GM21737 (cell line): Measurements from ENCODE around the gene HSPA5.
A peak's percentile ranks its signal among the peaks of the same experiment; 100 is the strongest.
"Not testable (repeated sequence)": the region's sequence is repeated elsewhere in the genome, so short reads cannot be mapped to it uniquely, and the experiment has no call there.

ENCODE experiments used
- ATAC-seq: cut with Tn5 transposase; IDR thresholded peaks from one replicate; pipeline ENCODE4 v1.9.1; 2021; ENCODE audit warnings: mild to moderate bottlenecking, moderate library complexity; ENCODE audit not compliant: unreplicated experiment

HSPA5 gene

DNA sequence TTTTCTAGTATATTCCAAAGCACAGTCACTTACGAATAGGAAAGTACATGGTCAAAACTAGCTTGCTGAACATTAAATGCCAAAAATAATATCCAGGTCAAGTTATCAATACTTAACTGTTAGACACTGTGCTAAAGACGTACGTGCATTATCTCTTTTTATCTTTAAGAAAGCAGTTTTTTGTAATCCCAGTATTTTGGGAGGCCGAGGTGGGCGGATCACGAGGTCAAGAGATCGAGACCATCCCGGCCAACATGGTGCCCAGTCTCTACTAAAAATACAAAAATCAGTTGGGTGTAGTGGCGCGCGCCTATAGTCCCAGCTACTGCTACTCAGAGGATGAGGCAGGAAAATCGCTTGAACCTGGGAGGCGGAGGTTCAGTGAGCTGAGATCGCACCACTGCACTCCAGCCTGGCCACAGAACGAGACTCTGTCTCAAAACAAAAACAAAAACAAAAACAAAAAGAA is 2.7 kb upstream of the HSPA5 start:
- no peak for ATAC-seq

DNA sequence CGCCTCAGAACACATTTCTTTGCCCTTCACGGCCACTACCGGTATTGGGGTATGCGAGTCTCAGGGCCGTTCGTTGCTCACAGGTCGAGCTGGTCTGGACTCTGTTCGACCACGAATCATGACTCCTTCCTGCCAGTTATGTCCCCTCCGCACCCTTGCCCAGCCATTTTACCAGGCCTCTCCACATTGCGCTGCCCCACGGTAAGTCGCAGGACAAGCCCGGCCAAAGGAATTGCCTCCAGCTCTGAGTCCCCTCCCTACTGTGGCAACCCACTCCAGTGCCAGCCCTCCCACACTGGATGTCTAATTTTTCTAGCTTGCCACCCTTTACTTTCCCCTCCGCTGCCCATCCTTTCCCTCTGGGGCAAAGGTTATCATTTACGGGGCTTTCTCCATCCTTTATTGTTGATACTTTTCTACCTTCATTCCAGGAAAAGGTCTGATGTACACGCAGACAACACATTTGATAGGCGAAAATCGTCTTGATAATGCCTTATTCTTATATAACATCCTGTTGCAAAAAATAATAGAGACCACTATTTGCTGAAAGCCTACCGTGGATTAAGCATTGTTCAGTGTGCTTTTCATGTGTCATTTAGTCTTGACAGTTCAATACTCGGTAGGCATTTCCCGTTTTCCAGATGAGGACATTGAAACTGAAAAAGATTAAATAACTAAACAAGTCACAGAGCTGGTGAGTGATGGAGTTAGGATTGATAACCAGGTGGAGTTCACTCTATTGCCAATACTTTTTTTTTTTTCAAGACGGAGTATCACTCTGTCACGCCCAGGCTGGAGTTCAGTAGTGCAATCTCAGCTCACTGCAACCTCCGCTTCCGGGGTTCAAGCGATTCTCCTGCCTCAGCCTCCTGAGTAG is 958 bp upstream of the HSPA5 start:
- ATAC-seq = peak; percentile 20

DNA sequence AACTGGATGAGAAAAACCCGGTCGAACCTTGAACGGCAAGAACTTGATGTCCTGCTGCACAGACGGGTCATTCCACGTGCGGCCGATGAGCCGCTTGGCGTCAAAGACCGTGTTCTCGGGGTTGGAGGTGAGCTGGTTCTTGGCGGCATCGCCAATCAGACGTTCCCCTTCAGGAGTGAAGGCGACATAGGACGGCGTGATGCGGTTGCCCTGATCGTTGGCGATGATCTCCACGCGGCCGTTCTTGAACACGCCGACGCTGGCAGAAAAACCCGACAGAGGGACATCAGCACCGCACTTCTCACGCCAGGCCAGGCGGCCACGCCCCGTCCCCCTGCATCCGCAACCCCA is 519 bp downstream of the HSPA5 start:
- peak; percentile 7 for ATAC-seq

DNA sequence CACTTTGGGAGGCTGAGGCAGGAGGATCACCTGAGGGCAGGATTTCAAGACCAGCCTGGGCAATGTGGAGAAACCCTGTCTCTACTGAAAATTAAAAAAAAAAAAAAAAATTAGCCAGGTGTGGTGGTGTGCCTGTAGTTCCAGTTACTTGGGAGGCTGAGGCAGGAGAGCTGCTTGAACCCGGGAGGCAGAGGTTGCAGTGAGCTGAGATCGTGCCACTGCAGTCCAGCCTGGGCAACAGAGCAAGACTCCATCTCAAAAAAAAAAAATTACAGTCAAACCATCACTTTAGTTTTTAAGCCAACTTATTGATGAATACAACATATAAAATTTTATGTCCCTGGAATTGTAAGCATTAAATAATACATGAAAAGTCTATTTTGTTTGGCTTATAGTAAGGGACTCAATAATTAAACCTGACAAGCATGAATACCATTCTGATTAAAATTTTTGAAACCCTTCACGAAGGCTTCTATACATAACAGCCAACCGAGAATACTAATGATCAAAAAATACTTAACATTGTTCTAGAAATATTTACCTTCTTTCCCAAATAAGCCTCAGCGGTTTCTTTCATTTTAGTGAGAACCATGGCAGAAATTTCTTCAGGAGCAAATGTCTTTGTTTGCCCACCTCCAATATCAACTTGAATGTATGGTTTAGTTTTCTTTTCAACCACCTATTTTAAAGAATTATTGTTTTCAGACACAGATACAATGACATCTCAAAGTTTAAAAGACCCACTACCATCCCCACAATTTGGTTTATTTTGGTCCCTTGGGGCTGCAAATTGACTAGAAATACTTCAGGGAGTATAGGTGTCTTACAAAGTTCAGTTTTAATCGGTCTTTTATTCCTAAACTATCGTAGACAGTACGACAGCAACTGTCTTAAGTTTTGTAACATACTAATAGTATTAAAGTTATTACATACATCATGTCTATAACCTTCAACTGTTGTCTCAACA is 1.2 kb downstream of the HSPA5 start:
- no peak for ATAC-seq

DNA sequence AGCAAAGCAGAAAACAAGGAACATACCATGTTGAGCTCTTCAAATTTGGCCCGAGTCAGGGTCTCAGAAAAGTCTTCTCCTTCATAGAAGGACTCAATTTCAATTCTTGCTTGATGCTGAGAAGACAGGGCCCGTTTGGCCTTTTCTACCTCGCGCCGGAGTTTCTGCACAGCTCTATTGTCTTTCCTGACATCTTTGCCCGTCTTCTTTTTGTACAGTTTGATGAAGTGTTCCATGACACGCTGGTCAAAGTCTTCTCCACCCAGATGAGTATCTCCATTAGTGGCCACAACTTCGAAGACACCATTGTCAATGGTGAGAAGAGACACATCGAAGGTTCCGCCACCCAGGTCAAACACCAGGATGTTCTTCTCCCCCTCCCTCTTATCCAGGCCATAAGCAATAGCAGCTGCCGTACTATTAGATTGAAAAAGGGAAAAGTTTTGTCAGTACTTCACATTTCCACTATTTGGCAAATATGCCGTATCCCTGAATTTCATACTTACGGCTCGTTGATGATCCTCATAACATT is 2.2 kb downstream of the HSPA5 start:
- ATAC-seq = no peak

DNA sequence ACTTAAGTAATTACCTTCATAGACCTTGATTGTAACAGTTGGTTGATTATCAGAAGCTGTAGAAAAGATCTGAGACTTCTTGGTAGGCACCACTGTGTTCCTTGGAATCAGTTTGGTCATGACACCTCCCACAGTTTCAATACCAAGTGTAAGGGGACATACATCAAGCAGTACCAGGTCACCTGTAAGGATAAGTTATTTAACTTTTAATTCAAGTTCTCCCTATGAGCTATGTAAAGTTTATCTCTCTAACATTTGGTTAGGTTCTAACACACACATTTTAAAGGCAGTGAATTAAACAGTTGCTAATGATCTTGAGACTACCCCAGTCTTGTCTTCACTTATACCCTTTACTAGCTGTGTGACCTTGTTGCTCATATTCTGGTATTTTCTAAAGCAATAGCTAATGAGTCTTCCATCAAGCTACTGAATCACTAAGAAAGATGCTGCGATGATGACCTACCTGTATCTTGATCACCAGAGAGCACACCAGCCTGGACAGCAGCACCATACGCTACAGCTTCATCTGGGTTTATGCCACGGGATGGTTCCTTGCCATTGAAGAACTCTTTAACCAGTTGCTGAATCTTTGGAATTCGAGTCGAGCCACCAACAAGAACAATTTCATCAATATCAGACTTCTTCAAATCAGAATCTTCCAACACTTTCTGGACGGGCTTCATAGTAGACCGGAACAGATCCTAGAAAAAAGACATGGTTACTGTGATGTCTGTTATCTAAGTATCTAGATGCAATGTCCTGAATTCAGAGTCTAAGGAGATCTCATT is 2.8 kb downstream of the HSPA5 start:
- ATAC-seq = no peak

DNA sequence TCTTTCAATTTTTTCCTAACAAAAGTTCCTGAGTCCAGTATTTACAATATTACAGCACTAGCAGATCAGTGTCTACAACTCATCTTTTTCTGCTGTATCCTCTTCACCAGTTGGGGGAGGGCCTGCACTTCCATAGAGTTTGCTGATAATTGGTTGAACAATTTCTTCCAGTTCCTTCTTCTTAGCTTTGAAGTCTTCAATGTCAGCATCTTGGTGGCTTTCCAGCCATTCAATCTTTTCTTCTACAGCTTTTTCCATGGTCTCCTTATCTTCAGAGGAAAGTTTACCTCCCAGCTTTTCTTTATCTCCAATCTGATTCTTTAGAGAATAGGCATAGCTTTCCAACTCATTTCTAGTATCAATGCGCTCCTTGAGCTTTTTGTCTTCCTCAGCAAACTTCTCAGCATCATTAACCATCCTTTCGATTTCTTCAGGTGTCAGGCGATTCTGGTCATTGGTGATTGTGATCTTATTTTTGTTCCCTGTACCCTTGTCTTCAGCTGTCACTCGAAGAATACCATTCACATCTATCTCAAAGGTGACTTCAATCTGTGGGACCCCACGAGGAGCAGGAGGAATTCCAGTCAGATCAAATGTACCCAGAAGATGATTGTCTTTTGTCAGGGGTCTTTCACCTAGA is 4.5 kb downstream of the HSPA5 start:
- not testable (repeated sequence) for ATAC-seq

DNA sequence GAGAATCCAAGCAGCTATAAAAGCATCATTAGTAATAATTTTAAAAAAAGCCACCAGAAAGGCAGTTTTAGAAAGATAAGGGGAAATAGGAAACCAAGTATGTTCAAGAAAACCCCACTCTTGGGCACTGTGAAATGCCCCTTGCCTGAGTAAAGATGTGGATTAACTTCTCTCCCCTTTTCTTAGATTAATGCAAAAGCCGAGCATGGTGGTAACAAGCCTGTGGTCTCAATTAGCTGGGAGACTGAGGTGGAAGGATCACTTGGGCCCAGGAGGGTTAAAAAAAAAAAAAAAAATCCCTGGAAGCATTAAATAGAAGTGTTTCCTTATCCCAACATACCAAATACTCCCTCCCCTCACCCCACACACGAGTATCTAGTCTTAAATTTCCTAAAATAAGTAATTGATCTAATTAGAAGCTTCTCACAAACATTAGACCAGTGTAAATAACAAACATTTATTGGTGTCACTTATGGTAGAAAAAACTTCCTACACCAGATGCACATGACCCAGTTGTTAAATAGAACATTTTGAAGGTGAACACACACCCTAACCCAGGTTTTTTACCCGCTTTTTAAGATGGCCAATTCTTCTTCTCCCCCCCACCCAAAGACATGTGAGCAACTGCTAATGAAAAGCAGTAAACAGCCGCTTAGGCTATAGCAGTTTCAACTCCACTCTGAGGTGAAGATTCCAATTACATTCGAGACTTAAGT is 5.2 kb downstream of the HSPA5 start:
- no peak for ATAC-seq

DNA sequence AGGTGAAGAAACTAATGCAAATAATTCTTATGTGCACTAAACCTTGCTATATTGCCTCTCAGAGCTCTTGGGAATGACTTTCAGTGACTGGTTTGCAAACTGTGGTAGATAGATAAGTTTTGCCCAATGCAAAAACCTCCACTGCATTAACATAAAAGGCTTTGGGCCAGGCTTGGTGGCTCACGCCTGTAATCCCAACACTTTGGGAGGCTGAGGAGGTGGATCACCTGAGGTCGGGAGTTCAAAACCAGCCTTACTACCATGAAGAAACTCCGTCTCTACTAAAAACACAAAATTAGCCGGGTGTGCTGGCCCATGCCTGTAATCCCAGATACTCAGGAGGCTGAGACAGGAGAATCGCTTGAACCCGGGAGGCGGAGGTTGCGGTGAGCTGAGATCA is 7.0 kb downstream of the HSPA5 start:
- not testable (repeated sequence) for ATAC-seq

DNA sequence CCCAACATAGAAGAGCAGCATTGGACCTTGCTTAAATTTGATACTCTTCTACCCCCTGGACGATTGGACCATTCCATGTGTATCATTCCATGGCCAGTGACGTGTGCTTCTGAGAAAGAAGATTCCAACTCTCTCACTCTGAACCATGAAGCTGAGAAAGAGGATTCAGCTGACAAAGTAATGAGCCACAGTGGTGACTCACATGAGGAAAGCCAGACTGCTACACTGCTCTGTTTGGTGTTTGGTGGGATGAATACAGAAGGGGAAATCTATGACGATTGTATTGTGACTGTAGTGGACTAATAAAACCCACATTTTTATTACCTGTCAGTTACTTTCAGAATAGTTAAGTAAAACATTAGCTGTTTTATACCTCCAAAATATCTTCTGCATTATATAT is 7.5 kb downstream of the HSPA5 start:
- ATAC-seq = no peak

DNA sequence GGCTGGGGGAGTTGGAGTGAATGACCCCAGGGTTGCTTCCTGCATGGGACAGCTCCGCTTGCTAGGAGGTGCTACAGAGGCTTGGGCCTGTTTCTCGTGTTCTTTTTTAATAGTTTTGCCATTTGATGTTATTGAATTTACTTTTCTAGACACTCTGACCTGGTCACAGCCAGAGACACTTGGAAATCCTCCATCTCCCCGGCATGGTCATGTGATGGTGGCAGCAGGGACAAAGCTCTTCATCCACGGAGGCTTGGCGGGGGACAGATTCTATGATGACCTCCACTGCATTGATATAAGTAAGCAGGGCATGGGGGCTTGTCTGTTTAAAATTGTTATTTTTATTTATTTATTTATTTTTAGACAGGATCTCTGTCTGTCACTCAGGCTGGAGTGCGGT is 13.4 kb downstream of the HSPA5 start:
- ATAC-seq = no peak

DNA sequence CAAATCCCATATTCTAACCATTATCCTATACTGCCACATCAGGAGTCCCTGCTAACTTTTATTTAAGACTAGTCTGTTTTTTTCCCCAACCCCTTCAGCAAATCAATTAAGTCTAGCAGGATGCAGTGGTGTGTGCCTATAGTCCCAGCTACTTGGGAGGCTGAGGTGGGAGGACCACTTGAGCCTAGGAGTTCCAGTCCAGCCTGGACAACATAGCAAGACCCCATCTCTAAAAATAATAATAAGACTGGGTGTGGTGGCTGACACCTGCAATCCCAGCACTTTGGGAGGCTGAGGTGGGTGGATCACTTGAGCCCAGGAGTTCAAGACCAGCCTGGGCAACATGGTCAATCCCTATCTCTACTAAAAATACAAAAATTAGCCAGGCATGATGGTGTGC is 16.3 kb downstream of the HSPA5 start:
- ATAC-seq = not testable (repeated sequence)

DNA sequence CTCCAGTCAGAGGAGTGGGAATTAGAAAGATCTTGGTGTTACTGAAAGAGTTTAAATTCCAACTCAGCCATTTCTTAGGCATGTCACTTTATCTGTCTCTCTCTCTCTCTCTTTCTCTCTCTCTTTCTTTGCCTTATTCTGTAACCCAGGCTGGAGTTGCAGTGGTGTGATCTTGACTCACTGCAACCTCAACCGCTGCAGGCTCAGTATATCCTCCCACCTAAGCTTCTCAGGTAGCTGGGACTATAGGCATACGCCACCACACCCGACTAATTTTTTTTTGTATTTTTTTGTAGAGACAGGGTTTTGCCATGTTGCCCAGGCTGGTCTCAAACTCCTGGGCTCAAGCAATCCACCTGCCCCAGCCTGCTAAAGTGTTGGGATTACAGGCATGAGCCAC is 22.5 kb downstream of the HSPA5 start:
- ATAC-seq = no peak

DNA sequence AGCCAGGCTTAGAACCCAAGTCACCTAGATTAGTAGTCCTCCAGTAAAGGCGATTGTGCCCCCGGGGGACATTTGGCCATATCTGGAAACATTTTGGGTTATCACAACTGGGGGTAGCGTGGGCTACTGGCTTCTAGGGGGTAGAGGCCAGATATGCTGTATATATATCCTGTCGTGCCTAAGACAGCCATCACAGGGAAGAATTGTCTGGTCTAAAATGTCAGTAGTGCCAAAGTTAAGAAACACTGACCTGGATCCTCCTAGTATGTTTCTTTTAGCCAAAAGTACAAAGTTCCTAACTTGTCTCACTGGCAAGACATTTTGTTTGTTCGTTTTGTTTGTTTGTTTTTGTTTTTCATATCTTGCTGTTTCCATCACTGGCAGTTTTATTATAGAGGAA is 27.0 kb downstream of the HSPA5 start:
- no peak for ATAC-seq

DNA sequence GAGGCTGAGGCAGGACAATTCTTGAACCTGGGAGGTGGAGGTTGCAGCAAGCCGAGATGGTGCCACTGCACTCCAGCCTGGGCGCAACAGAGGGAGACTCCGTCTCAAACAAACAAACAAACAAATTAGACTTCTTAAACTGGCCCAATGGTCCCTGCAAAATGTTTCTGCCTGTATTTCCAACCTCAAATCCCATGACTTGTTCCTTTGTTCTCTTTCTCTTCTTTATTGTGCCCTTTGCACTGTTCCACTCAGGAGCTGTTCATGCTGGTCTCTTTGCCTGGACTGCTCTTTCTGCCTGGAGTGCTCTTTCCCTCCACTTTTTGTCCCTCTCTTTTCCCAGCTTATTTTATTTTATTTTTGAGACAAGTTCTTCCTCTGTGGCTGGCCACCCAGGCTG is 36.7 kb downstream of the HSPA5 start:
- ATAC-seq = no peak

DNA sequence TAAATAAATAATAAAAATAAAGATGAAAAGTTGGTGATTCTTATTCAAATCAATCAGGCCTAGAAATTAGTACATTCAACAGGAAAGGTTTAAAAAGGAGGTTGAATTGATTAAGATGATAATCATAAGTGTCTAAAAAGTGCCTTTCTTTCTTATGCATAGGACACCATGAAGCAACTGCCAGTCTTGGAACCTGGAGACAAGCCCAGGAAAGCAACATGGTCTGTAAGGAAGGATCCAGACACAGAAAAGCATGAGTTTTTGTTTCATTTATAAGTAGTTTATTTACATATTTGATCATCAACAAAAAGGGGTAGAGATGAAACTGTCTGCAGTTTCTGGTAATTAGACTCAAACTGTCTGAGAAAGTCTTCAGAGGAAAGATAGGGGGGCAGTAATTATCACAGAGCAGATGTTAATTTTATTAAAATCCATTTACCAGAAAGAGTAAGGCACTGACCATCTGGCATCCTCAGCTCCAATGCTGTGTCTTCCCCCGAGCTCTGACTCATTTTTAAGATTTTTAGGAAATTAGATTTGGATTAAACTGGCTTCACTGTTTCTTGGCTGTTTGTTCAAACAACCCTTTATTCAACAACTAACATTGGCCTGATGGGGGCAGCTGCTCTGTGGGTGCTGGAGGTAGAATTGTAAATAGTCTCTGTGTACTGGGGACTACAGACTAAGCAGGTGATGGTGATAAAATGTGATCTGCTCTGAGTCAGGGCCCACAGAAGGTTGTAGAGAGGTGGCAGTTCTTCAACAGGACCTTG is 38.1 kb downstream of the HSPA5 start:
- no peak for ATAC-seq

DNA sequence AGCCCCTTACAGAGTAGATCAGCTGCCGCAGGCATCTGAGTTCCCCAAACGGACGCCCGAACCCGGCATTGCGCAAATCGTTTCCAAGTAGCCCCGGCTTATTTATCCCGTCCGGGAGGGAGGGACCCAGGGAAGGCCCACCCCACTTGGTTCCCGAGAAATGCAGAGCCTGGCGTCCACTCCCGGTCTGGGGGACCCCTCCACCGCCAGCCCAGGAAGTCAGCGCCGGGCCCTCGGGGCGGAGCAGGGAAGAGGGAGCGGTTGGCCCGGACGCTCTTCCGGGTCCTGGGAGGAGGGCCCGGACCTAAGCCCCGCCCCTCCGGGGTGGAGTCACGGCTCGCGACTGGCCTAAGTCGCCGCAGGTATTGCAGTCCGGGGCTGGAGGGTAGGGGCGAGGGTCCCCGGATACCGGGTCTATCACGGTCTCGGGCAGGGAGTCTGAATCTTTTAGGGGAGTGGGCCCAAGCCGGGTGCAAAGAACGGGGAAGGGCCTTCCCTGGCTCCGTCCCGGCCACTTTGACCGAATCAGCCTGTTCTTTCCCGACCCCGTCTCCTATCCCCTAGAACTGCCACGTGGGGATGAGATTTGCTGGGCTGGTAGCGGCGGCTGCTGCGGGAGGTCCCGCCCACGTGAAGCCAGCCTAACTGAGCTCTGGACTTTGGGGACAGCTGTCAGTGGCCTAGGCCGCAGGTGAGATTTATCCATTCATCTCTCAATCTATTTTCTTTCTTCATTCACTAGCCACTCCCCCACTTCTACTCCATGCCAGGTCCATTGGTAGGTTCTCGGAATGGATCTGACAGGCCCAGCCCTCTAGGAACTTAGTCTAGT is 40.7 kb downstream of the HSPA5 start, which contains the start of gene RABEPK:
TSS of gene RABEPK (plus strand) at position 327 of the 832 bp plus-strand sequence. CDS start 2,472 bp downstream, outside the sequence.
- ATAC-seq = peak; percentile 98

DNA sequence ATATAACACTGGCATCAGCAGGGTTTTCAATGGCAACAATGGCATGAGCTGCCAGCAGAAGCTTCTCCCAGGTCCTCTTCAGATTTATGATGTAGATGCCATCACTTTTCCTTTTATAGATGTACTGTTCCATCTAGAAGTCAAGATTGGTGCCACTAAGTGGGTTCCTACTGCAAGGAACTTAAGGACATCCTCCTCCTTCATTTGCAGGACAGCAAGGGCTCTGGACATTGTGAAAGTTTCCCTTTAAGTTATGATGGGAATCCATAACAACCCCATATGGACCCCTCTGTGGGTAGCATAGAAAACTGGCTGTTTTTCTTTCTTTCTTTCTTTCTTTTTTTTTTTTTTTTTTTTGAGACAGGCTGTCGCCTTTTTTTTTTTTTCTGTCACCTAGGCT is 45.6 kb downstream of the HSPA5 start:
- ATAC-seq = not testable (repeated sequence)
